ENCODE results near the gene SMIM32. TPM values are rescaled to one million over a fixed set of nuclear protein-coding genes. Genes with fewer than 3 reads are reported as not detected.

Gene SMIM32
- total and polyA plus RNA-seq, 2 donors (not counting 3 experiments of a cell fraction or from before 2014, with no cell fraction given) = not detected

- Histone ChIP-seq H3K36me3 (ENCODE audit: control insufficient read depth in 2 of 2, extremely low read depth in 1 of 2, insufficient read depth in 2 of 2, low read length in 2 of 2) (no peaks in the 10 kb centered on the region), H3K27me3 (ENCODE audit: control insufficient read depth in 2 of 2, insufficient read depth in 2 of 2, low read length in 2 of 2) (peaks cover 2 to 8% of the 10 kb centered on the region in 2 experiments), H3K4me1 (ENCODE audit: control insufficient read depth, extremely low read depth, insufficient read depth, low read length) (no peaks in the 10 kb centered on the region), H3K4me3 (replicated peaks in 1 of 3; ENCODE audit: insufficient read depth in 1 of 3, low read depth in 1 of 3, low read length in 3 of 3) (no peak overlapping the region), H4K20me1 (replicated peaks; ENCODE audit: control insufficient read depth, extremely low read depth, insufficient read depth, low read length) (no peaks in the 10 kb centered on the region), H3K27ac (ENCODE audit: insufficient read depth, low read depth, low read length) (no peak overlapping the region), H3K9me1 (replicated peaks; ENCODE audit: control insufficient read depth, extremely low read depth, insufficient read depth, low read length) (no peaks in the 10 kb centered on the region), H3K9ac (replicated peaks; ENCODE audit: extremely low read depth, insufficient read depth, low read length) (no peak overlapping the region), H2AFZ (ENCODE audit: low read depth, low read length) (no peak overlapping the region), H3K79me2 (ENCODE audit: control insufficient read depth, insufficient read depth, low read length) (no peaks in the 10 kb centered on the region), H3K4me2 (ENCODE audit: insufficient read depth, low read length) (no peak overlapping the region), H3K9me3 (replicated peaks; ENCODE audit: control insufficient read depth, insufficient read depth, low read length) (no peaks in the 10 kb centered on the region)
- ChIA-PET POLR2A (no interaction called here), CTCF (interaction anchor here (0.9 to 1.0 kb wide), 2 partner anchors 14 to 535 kb away, joined by 3 read pairs; no protein-coding TSS in a partner anchor)
- no peak for FAIRE-seq
- TF ChIP-seq FOS (IDR thresholded peaks at IDR 0.05; ENCODE audit: borderline replicate concordance, insufficient read depth, low read length) (no peak), EZH2 (IDR thresholded peaks at IDR 0.05; ENCODE audit: borderline replicate concordance, low read depth, low read length, severe bottlenecking) (no peak), MAX (IDR thresholded peaks at IDR 0.05; ENCODE audit: insufficient read depth, insufficient read length) (no peak), MYC (IDR thresholded peaks at IDR 0.05; ENCODE audit: low read depth, low read length) (no peak), GATA2 (IDR thresholded peaks at IDR 0.05; ENCODE audit: insufficient read depth, insufficient read length, low read depth, low read length) (no peak), POLR2A (IDR thresholded peaks at IDR 0.05; ENCODE audit: low read depth, low read length) (no peak), CTCF (IDR thresholded peaks at IDR 0.05; ENCODE audit: extremely low read depth in 1 of 2, insufficient read depth in 1 of 2, low read depth in 1 of 2, low read length in 2 of 2) (no peak), JUN (IDR thresholded peaks at IDR 0.05; ENCODE audit: borderline replicate concordance, insufficient read depth, insufficient read length, low read depth) (no peak), POLR2AphosphoS5 (IDR thresholded peaks at IDR 0.05; ENCODE audit: insufficient read depth, low read depth, low read length) (no peak)
- no TSS peak for BruUV-seq (replicated peaks)
- intact Hi-C loops (cut with micrococcal nuclease) = no loop called here
- dilution Hi-C loops (cut with MboI; ENCODE audit: extremely low pct_ligation_motif_present, low sequenced_read_pairs) = no loop called here
- no peak for DNase-seq (ENCODE audit: low read depth, low spot score)
These were observed 42.4 kb upstream of the SMIM32 start for GRCh38 chr5:136235321-136235720.

Measured in endothelial cell of umbilical vein (primary cell).